GM19099 (cell line): Measurements from ENCODE around the gene C12orf42.

ENCODE experiments used
- POLR2A ChIP-seq: IDR thresholded peaks from 3 replicates; pipeline ENCODE4 v1.6.1; 2011; ENCODE audit warnings: low read depth; ENCODE audit not compliant: insufficient read length; ENCODE audit errors: extremely low read depth

Gene C12orf42

GRCh38 chr12:103279444-103279843, 216.3 kb downstream of the C12orf42 start:
- TF ChIP-seq POLR2A: no peak

GRCh38 chr12:103278329-103278728, 217.4 kb downstream of the C12orf42 start:
- TF ChIP-seq POLR2A: no peak

DNA sequence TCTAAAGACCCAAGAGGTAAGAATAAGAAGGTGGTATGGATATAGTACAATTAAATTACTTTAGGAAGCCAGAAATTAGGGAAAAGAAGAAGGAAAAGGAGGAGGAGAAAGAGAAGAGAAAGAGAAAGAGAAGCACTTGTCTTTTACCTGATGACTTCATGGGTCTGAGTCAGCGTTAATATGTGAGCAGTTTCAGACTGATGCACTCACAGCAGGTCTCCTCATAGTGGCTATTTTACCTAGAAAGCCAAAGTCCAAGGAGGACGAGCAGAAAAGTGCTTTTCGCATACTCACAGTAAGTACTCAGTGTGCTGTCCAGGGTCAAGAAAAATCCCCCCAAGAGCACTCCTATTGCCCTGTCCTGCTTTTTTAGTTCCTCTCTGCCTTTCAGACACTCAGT, 222.1 kb downstream of the C12orf42 start:
- TF ChIP-seq POLR2A: no peak

DNA sequence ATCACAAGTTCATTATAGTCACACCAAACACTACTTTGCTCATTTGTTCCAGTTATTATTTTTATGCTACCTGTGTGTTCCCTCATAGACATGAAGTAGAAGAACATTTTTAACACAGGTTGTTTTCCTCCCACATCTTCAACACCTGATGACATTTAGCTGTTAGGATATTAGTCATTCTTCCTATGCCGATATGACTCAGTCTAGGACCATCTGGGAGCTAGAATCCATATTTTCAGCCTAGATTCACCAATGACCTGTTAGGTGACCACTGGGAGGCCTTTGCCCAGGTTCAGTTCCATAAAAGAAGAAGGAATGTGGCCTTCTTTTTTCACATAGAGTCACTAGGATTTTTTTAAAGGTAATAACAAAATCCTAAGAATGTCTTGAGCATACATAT, 222.8 kb downstream of the C12orf42 start:
- no peak for TF ChIP-seq POLR2A

- TF ChIP-seq POLR2A: no peak
These were observed 225.8 kb downstream of the C12orf42 start for GRCh38 chr12:103269946-103270345.

DNA sequence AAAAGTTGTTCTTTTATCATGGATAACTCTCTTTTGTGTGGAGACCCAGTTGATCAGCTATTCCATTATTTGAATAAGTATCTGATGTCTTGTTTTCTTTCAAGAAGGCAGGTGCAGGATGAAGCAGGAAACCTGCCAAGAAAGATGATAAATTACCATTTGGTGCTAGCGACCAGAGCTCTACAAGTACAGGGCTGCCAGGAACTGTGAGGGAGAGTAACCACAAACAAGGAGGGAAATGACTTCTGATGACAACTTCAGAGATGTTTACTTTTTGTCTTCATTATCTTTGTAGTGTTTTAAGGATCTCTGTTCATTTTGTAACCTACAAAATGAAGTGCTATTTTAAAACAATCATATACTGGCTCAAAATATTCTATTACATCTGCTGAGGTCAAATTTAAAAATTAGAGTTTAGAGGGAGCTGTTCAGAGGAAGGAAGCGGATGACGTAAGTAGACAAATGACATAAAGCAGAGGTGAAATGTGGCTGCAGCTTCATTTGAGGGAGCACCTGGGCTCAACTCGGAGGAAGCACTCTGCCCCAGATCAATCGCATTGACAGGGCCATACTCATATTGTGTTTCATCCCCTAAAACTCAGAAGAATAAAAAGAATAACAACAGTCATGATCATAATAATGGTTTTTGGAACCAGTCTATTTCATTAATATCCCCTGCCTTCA, 226.8 kb downstream of the C12orf42 start:
- TF ChIP-seq POLR2A: no peak

DNA sequence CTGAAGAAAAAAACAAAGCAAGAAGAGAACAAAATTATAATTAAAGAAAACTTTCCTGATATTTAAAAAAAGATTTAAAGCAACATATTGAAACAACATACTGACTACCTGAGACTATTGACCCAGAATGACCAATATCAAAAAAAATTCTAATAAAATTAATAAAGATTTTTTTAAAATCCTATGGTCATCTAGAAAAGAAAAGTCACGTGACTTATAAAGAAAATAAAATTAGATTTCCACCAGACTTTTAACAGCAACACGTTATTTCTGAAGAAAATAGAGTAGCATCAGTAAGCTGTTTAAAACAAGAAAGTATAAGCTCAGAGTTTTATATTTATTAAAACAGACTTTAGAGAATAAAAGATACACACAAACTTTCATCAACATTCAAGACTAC, 238.0 kb downstream of the C12orf42 start:
- no peak for TF ChIP-seq POLR2A
